Left colon (tissue), 2 donors: ENCODE measurements around the gene SUCLG2. TPM values are rescaled to one million over a fixed set of nuclear protein-coding genes. Genes with fewer than 3 reads are reported as not detected.

Experiments
- ATAC-seq: fragments of 200-7000 bp; cut with Tn5 transposase; one replicate; pipeline ENCODE4 v1.9.1; 2020; ENCODE audit warnings: mild to moderate bottlenecking, moderate library complexity
- DNase-seq, 2 donors: peaks; one replicate each; pipeline ENCODE4 v3.0.0-alpha.2; 2020
- intact Hi-C, 2 donors: fragments of 100-400 bp; cut with DNase I in 1 of 2; cut with micrococcal nuclease in 1 of 2; formaldehyde crosslinking; loops; one replicate each; pipeline versions ENCODE4 v1.11.2 to v1.14.0; 2022; cut with DNase I, micrococcal nuclease
- long read RNA-seq: library from polyadenylated mRNA; unstranded; transcript quantifications from one replicate; pipeline ENCODE4 v2.0.0, GENCODE V29; 2021
- total RNA-seq, 2 donors: library from RNA; stranded (reverse); fragmentation: NEBNext Ultra II Directional; extraction: Animal tissue kit (Norgen Biotek cat#: 25700); gene quantifications; one replicate each; pipeline ENCODE4 v1.2.1, GENCODE V29; 2021
- donor health status: DM: no; HTN: no; CAD: no.
- donor health status: DM: yes; HTN: yes; CAD: no.

SUCLG2 gene
- total RNA-seq, result 100 to 1,000 TPM; 210 to 246 TPM
- long read RNA-seq, transcript SUCLG2-201 (11 exons, 2,352 nt), result major isoform, 579 of 623 reads
- long read RNA-seq, partial matches to known transcripts, result 24 of 623 reads
- long read RNA-seq, other reads (novel, unspliced or antisense), result 20 of 623 reads

GRCh38 chr3:67654099-67654843 lies at the start of gene SUCLG2:
Gene SUCLG2, minus strand, starts transcription at chr3:67654612. Its CDS starts 26 bp downstream, at chr3:67654586.
- intact Hi-C loops, result no loop called here
- ATAC-seq (peak; percentile 95), DNase-seq (peak; percentile 95 to 96)

GRCh38 chr3:67700596-67700995 lies 46.2 kb upstream of the SUCLG2 start:
- intact Hi-C loops, result no loop called here
- ATAC-seq, result no peak

GRCh38 chr3:67699882-67700281 lies 45.5 kb upstream of the SUCLG2 start:
- no peak for DNase-seq
- intact Hi-C loops, result no loop called here
- peak; percentile 96 for ATAC-seq

More at GRCh38 chr3:67700596-67700995, 46.2 kb upstream of the SUCLG2 start:
- no peak for DNase-seq

GRCh38 chr3:67692621-67693020 lies 38.2 kb upstream of the SUCLG2 start:
- no peak for ATAC-seq
- DNase-seq, result no peak
- intact Hi-C loops, result no loop called here

- ATAC-seq, result no peak
- intact Hi-C loops, result no loop called here
Observed at GRCh38 chr3:67691926-67692325, 37.5 kb upstream of the SUCLG2 start.

GRCh38 chr3:67691207-67691606 lies 36.8 kb upstream of the SUCLG2 start:
- intact Hi-C loops, result no loop called here
- ATAC-seq, result no peak

More at GRCh38 chr3:67691926-67692325, 37.5 kb upstream of the SUCLG2 start:
- no peak for DNase-seq

GRCh38 chr3:67689806-67690205 lies 35.4 kb upstream of the SUCLG2 start:
- no peak for ATAC-seq
- intact Hi-C loops, result no loop called here
- no peak for DNase-seq

More at GRCh38 chr3:67691207-67691606, 36.8 kb upstream of the SUCLG2 start:
- no peak for DNase-seq

GRCh38 chr3:67688231-67688630 lies 33.8 kb upstream of the SUCLG2 start:
- intact Hi-C loops, result no loop called here
- ATAC-seq (no peak), DNase-seq (no peak)

GRCh38 chr3:67686069-67686468 lies 31.7 kb upstream of the SUCLG2 start:
- ATAC-seq, result no peak
- DNase-seq, result no peak
- intact Hi-C loops, result no loop called here

GRCh38 chr3:67685499-67685898 lies 31.1 kb upstream of the SUCLG2 start:
- intact Hi-C loops, result no loop called here
- DNase-seq (no peak), ATAC-seq (peak; percentile 52)

- ATAC-seq (no peak), DNase-seq (no peak)
- intact Hi-C loops, result no loop called here
Observed at GRCh38 chr3:67684211-67684610, 29.8 kb upstream of the SUCLG2 start.

GRCh38 chr3:67683522-67683921 lies 29.1 kb upstream of the SUCLG2 start:
- DNase-seq, result no peak
- ATAC-seq, result no peak
- intact Hi-C loops, result no loop called here

- DNase-seq (no peak), ATAC-seq (no peak)
- intact Hi-C loops, result no loop called here
Observed at GRCh38 chr3:67678665-67679064, 24.3 kb upstream of the SUCLG2 start.

- intact Hi-C loops, result no loop called here
- ATAC-seq, result no peak
- DNase-seq, result no peak
Observed at GRCh38 chr3:67674055-67674454, 19.6 kb upstream of the SUCLG2 start.

- ATAC-seq (no peak), DNase-seq (no peak)
- intact Hi-C loops, result no loop called here
Observed at GRCh38 chr3:67662733-67663132, 8.3 kb upstream of the SUCLG2 start.

- ATAC-seq (no peak), DNase-seq (no peak)
- intact Hi-C loops, result no loop called here
Observed at GRCh38 chr3:67661089-67661488, 6.7 kb upstream of the SUCLG2 start.

GRCh38 chr3:67657192-67657591 lies 2.8 kb upstream of the SUCLG2 start:
- intact Hi-C loops, result no loop called here
- ATAC-seq (no peak), DNase-seq (no peak)

- intact Hi-C loops, result no loop called here
- DNase-seq (no peak), ATAC-seq (no peak)
Observed at GRCh38 chr3:67656614-67657013, 2.2 kb upstream of the SUCLG2 start.

- intact Hi-C loops, result no loop called here
- ATAC-seq, result no peak
- DNase-seq, result peak; percentile 39 to 62
Observed at GRCh38 chr3:67655364-67656121, 1.1 kb upstream of the SUCLG2 start.

GRCh38 chr3:67654844-67655177 lies 399 bp upstream of the SUCLG2 start:
- intact Hi-C loops, result no loop called here
- DNase-seq (no peak), ATAC-seq (peak; percentile 32)
